Measurements from ENCODE around the gene KCNQ4. TPM values are rescaled to one million over a fixed set of nuclear protein-coding genes. Genes with fewer than 3 reads are reported as not detected.

Gene KCNQ4
- total and polyA plus RNA-seq, 2 of the 4 experiments (the other 2 are of a cell fraction): 0.07 TPM; not detected in 1

GRCh38 chr1:40886318-40887011, 102.9 kb downstream of the KCNQ4 start:
- dilution Hi-C loops (cut with HindIII; ENCODE audit: low sequenced_read_pairs, unreplicated experiment): no loop called here

More at GRCh38 chr1:40886318-40887011, 102.9 kb downstream of the KCNQ4 start:
- POLR2A ChIA-PET (ENCODE audit: unreplicated experiment): no interaction called here
- WGBS, 2 experiments (ENCODE audit: extremely low coverage in 2 of 2, insufficient read length in 1 of 2): 0% methylated on average over 1 of the region's 7 CpGs; no CpG with 5 or more reads in 1 of the 2 experiments
- Histone ChIP-seq H3K4ac (ENCODE audit: low read depth, low read length) (no peak overlapping the region), H3K79me1 (ENCODE audit: low read depth in 1 of 2, low read length in 2 of 2) (no peaks in the 10 kb centered on the region), H2BK5ac (ENCODE audit: low read depth, low read length, poor library complexity, severe bottlenecking) (no peak overlapping the region), H3K9ac (ENCODE audit: low read depth, low read length) (no peak overlapping the region), H2AFZ (replicated peaks; ENCODE audit: low read length, poor library complexity) (no peak overlapping the region), H2BK15ac (ENCODE audit: low read depth, low read length) (no peak overlapping the region), H2BK120ac (ENCODE audit: low read depth, low read length) (no peak overlapping the region), H3K9me3 (ENCODE audit: control insufficient read depth, insufficient read depth, low read length) (no peaks in the 10 kb centered on the region), H3K18ac (ENCODE audit: low read depth, low read length) (no peak overlapping the region), H2AK5ac (ENCODE audit: low read depth, low read length) (no peak overlapping the region; the same call in 1 of the 2 replicates), H3K23ac (ENCODE audit: low read depth, low read length) (no peak overlapping the region), H4K8ac (ENCODE audit: low read depth in 2 of 2, low read length in 2 of 2) (no peak overlapping the region), H3K4me3 (ENCODE audit: insufficient read depth, low read depth, low read length) (no peak overlapping the region), H2BK20ac (ENCODE audit: low read depth, low read length) (no peak overlapping the region), H3K56ac (ENCODE audit: extremely low read depth, insufficient read depth, low read length) (no peak overlapping the region), H3K9me1 (ENCODE audit: insufficient read depth, low read length) (no peaks in the 10 kb centered on the region), H3K4me2 (ENCODE audit: low read depth, low read length) (no peak overlapping the region), H3K27me3 (ENCODE audit: control insufficient read depth, insufficient read depth, low read length) (peaks cover 13% of the 10 kb centered on the region; the same call in 1 of the 2 replicates), H3K14ac (replicated peaks; ENCODE audit: low read depth, low read length) (peak overlapping the region; percentile 8; the same call in 1 of the 2 replicates), H3K4me1 (ENCODE audit: control insufficient read depth, insufficient read depth, low read length) (no peaks in the 10 kb centered on the region), H4K20me1 (ENCODE audit: insufficient read depth, low read length) (no peaks in the 10 kb centered on the region), H2AK9ac (replicated peaks; ENCODE audit: low read depth, low read length, poor library complexity) (peak overlapping the region; percentile 76), H3K27ac (ENCODE audit: insufficient read depth, low read length) (no peak overlapping the region), H4K91ac (ENCODE audit: insufficient read depth, low read depth, low read length) (no peak overlapping the region), H4K5ac (ENCODE audit: low read depth, low read length) (no peak overlapping the region), H3K36me3 (ENCODE audit: control insufficient read depth, insufficient read depth, low read length) (no peaks in the 10 kb centered on the region)
- no peak for TF ChIP-seq MAZ (IDR thresholded peaks at IDR 0.05; ENCODE audit: borderline replicate concordance, low read depth, low read length)
- TF ChIP-seq CTCF (conservative IDR thresholded peaks at IDR 0.05; ENCODE audit: low read depth, low read length): no peak
- no peak for TF ChIP-seq MAFK (IDR thresholded peaks at IDR 0.05; ENCODE audit: low read depth, low read length)
- TF ChIP-seq USF2 (IDR thresholded peaks at IDR 0.05; ENCODE audit: low read depth, low read length): no peak
- TF ChIP-seq RFX5 (IDR thresholded peaks at IDR 0.05; ENCODE audit: low read depth, low read length): no peak
- no peak for TF ChIP-seq CHD1 (IDR thresholded peaks at IDR 0.05; ENCODE audit: low read depth, low read length)
- intact Hi-C loops (cut with micrococcal nuclease): no loop called here
- ATAC-seq (ENCODE audit: low read depth) (no peak), DNase-seq (no peak)
- CTCF ChIA-PET: interaction anchor here (1.3 kb wide), 1 partner anchor 15 kb away, joined by 3 read pairs; no protein-coding TSS in a partner anchor
- in situ Hi-C loops (cut with MboI; ENCODE audit: low sequenced_read_pairs): no loop called here
- no TSS peak for BruUV-seq (replicated peaks)

Data from IMR-90 (cell line).